DND-41 (cell line): Measurements from ENCODE around the gene DGKZ.

Experiments
- ATAC-seq: fragments of 200-7000 bp; cut with Tn5 transposase; 3 replicates; pipeline ENCODE4 v1.9.1; 2021; ENCODE audit warnings: low read depth; ENCODE audit not compliant: insufficient read depth
- DNase-seq: peaks from one replicate; pipeline ENCODE4 v3.0.0-alpha.2; 2020
- H2AFZ ChIP-seq: 2 replicates; pipeline ENCODE4 v1.6.0; 2012; ENCODE audit warnings: low read depth, low read length
- H3K27ac ChIP-seq: 2 replicates; pipeline ENCODE4 v1.5.1; 2012; ENCODE audit warnings: low read length, inconsistent platforms
- H3K27me3 ChIP-seq: fragments of 200-600 bp; sonication (generic); 2 replicates; pipeline ENCODE4 v1.6.0; 2012; ENCODE audit warnings: low read length, mild to moderate bottlenecking, inconsistent platforms; ENCODE audit not compliant: insufficient read depth, poor library complexity
- H3K36me3 ChIP-seq: 2 replicates; pipeline ENCODE4 v1.5.1; 2012; ENCODE audit warnings: low read length, inconsistent platforms; ENCODE audit not compliant: insufficient read depth
- H3K4me1 ChIP-seq: 2 replicates; pipeline ENCODE4 v1.5.1; 2012; ENCODE audit warnings: mild to moderate bottlenecking, low read length; ENCODE audit not compliant: insufficient read depth
- H3K4me2 ChIP-seq: 2 replicates; pipeline ENCODE4 v1.6.0; 2012; ENCODE audit warnings: mild to moderate bottlenecking, moderate library complexity, low read length, inconsistent platforms; ENCODE audit not compliant: insufficient read depth
- H3K4me3 ChIP-seq, 2 experiments: fragments of 200-600 bp in 1 of 2; shearing (Covaris generic) in 1 of 2; 2 replicates each; pipeline ENCODE4 v1.5.1; 2012 to 2016; ENCODE audit warnings: inconsistent platforms in 2 of 2, low read length in 2 of 2, mild to moderate bottlenecking in 2 of 2, low read depth in 1 of 2, moderate library complexity in 1 of 2
- H3K79me2 ChIP-seq: 2 replicates; pipeline ENCODE4 v1.6.0; 2012; ENCODE audit warnings: low read length, inconsistent platforms; ENCODE audit not compliant: insufficient read depth
- H3K9ac ChIP-seq: 2 replicates; pipeline ENCODE4 v1.6.0; 2012; ENCODE audit warnings: low read depth, mild to moderate bottlenecking, inconsistent platforms, low read length, moderate library complexity
- H3K9me3 ChIP-seq: 2 replicates; pipeline ENCODE4 v1.5.1; 2012; ENCODE audit warnings: low read length, moderate library complexity, mild to moderate bottlenecking, inconsistent platforms; ENCODE audit not compliant: insufficient read depth, severe bottlenecking
- H4K20me1 ChIP-seq: 2 replicates; pipeline ENCODE4 v1.6.0; 2012; ENCODE audit warnings: low read length; ENCODE audit not compliant: insufficient read depth
- CTCF ChIP-seq: IDR thresholded peaks from 2 replicates; pipeline ENCODE4 v1.5.1; 2012; ENCODE audit warnings: borderline replicate concordance, low read length, moderate library complexity, mild to moderate bottlenecking; ENCODE audit not compliant: poor library complexity, severe bottlenecking; ENCODE audit errors: extremely low read depth
- EZH2 ChIP-seq: IDR thresholded peaks from 3 replicates; pipeline ENCODE4 v1.6.1; 2012; ENCODE audit warnings: borderline replicate concordance, low read depth, mild to moderate bottlenecking, moderate library complexity, low read length, inconsistent platforms; ENCODE audit not compliant: severe bottlenecking

Gene DGKZ

DNA sequence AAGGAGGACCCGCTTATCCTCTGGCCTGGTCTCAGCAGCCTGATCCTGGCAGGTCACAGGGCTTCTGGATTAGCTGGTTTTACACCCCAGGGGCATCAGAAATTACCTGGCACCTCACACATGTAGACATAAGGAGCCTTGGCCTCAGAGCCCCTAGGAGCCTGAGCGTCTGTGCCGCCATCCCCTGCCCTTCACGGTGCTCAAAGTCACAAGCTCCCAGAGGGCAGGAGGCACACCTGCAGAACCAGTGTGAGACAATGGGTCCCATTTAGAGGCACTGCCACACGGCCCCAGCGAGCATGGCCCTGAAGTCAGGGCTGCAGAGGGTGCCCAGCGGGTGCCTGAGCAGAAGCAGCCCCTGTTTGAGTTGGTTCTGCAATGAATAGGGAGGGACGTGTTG lies 3.9 kb downstream of the DGKZ start:
- peak overlapping the region; percentile 23; the same call in 1 of the 2 replicates for H3K4me2 ChIP-seq
- H3K79me2 ChIP-seq = peaks cover 89% of the 10 kb centered on the region
- H3K27ac ChIP-seq = peak overlapping the region; percentile 51
- no peaks in the 10 kb centered on the region for H3K9me3 ChIP-seq
- H4K20me1 ChIP-seq = peaks cover 52% of the 10 kb centered on the region
- TF ChIP-seq EZH2 = no peak
- peaks cover 47% of the 10 kb centered on the region for H3K36me3 ChIP-seq
- H2AFZ ChIP-seq = no peak overlapping the region
- DNase-seq = no peak
- peak overlapping the region; percentile 16; the same call in 1 of the 2 replicates for H3K9ac ChIP-seq
- no peaks in the 10 kb centered on the region for H3K27me3 ChIP-seq
- no peak for ATAC-seq
- H3K4me1 ChIP-seq = peaks cover 69% of the 10 kb centered on the region
- no peak overlapping the region for H3K4me3 ChIP-seq

DNA sequence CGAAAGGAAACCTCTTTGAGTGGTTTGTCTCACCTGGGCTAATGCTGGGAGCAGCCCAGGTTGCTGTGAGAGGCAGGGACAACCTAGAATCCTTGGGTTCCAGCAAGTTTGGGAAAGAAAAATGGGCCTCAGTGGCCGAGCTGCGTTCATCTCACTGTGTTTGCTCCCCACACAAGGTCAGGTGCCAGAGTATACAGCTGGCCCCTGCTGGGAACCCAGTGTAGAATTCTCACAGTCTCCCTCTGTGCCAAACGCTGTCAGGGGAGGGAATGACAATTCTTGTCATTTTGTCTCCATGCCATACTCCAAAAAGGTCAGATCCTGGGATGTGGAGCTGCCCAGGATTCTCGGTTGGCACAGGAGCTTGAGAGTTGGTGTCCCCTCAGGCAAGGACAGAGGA lies 4.3 kb downstream of the DGKZ start:
- H2AFZ ChIP-seq = no peak overlapping the region
- H3K36me3 ChIP-seq = peaks cover 51% of the 10 kb centered on the region
- H3K27me3 ChIP-seq = no peaks in the 10 kb centered on the region
- H3K9me3 ChIP-seq = no peaks in the 10 kb centered on the region
- ATAC-seq (no peak), DNase-seq (no peak)
- H4K20me1 ChIP-seq = peaks cover 55% of the 10 kb centered on the region
- no peak for TF ChIP-seq CTCF
- TF ChIP-seq EZH2 = no peak
- 0 out of 2 replicates have a peak overlapping the region, but pooled peaks have one; percentile 9 for H3K9ac ChIP-seq
- H3K4me2 ChIP-seq = peak overlapping the region; percentile 23; the same call in 1 of the 2 replicates
- peaks cover 93% of the 10 kb centered on the region for H3K79me2 ChIP-seq
- H3K27ac ChIP-seq = peak overlapping the region; percentile 51
- peaks cover 64% of the 10 kb centered on the region for H3K4me1 ChIP-seq
- no peak overlapping the region for H3K4me3 ChIP-seq

DNA sequence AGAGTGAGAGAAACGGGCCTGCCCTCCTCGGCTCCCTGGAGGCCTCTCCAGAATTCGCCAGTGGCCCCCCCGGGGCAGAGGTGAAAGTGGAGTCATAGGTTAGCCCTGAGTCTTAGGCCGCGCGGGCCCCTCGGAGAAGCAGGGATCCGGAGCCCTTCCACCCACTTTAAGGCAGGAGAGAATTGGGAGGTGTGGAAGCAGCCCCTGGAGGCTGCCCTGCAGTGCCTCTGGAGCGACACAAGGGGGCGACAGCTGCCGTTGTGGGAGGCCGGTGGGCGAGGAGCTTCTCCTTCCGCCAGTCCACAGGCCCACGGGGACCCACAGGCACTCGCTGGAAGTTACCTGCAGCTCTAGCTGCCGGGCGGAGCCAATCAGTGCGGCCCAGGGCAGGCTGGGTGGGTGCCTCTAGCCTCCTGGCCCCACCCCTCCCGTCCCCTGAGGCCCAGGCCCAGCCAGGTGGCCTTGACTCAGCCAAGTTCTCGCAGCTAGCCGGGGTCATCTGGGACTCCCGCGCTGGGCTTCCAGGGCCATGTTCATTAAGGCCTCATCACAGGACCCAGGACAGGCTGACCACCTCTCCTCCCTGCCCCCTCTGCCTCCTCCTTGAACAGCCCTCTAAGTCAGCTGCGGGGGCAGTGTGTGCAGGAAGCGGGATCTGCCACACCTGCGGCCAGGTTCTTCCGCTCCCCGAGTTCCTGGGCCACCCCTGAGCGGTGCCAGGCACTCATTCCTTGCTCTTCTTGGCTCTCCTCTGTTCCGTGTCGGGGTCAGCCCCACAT lies 5.0 kb downstream of the DGKZ start:
- peak overlapping the region; percentile 51 for H3K27ac ChIP-seq
- TF ChIP-seq CTCF (peak; percentile 81), EZH2 (no peak)
- no peak overlapping the region for H3K9ac ChIP-seq
- no peak overlapping the region for H3K4me3 ChIP-seq
- peak; percentile 46 for DNase-seq
- H3K9me3 ChIP-seq = no peaks in the 10 kb centered on the region
- peaks cover 55% of the 10 kb centered on the region for H4K20me1 ChIP-seq
- H3K36me3 ChIP-seq = peaks cover 52% of the 10 kb centered on the region
- peaks cover 59% of the 10 kb centered on the region for H3K4me1 ChIP-seq
- H3K79me2 ChIP-seq = peaks cover 96% of the 10 kb centered on the region
- no peak for ATAC-seq
- no peak overlapping the region for H3K4me2 ChIP-seq
- no peak overlapping the region for H2AFZ ChIP-seq
- H3K27me3 ChIP-seq = no peaks in the 10 kb centered on the region

DNA sequence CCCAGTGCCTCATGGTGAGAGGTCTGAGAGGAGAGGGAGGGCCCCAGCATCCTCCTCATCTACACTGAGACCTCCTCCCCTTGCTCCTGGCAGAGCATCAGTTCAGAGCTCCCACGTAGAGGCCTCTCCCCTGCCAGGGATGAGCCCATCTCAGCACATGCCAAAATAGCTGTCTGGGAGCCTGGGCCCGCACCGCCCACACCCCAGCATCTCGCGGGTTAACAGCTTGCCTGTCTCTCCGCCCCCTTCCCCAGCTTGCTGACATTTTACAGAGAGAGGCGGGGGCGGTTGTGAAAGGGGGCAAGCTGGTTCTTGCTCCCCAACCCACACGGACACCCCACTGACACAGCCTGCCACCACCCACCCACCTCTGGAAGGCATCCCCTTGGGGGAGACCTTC lies 6.4 kb downstream of the DGKZ start:
- Histone ChIP-seq H3K79me2 (peaks cover 98% of the 10 kb centered on the region), H3K4me3 (no peak overlapping the region), H3K9me3 (no peaks in the 10 kb centered on the region), H3K4me2 (0 out of 2 replicates have a peak overlapping the region, but pooled peaks have one; percentile 9), H3K27me3 (no peaks in the 10 kb centered on the region), H3K36me3 (peaks cover 56% of the 10 kb centered on the region), H3K4me1 (peaks cover 50% of the 10 kb centered on the region), H3K27ac (peak overlapping the region; percentile 23; the same call in 1 of the 2 replicates), H4K20me1 (peaks cover 50% of the 10 kb centered on the region), H3K9ac (no peak overlapping the region), H2AFZ (no peak overlapping the region)
- peak; percentile 40 for DNase-seq
- TF ChIP-seq EZH2 (no peak), CTCF (no peak)
- ATAC-seq = no peak
